ENCODE data around the gene AKT1S1. TPM values are rescaled to one million over a fixed set of nuclear protein-coding genes. Genes with fewer than 3 reads are reported as not detected.
A peak's percentile ranks its signal among the peaks of the same experiment; 100 is the strongest.

AKT1S1 gene
- total and polyA plus RNA-seq, 2 of the 13 experiments (the other 11 are each of a cell fraction or from before 2014, with no cell fraction given), result 13.5 to 27.8 TPM

DNA sequence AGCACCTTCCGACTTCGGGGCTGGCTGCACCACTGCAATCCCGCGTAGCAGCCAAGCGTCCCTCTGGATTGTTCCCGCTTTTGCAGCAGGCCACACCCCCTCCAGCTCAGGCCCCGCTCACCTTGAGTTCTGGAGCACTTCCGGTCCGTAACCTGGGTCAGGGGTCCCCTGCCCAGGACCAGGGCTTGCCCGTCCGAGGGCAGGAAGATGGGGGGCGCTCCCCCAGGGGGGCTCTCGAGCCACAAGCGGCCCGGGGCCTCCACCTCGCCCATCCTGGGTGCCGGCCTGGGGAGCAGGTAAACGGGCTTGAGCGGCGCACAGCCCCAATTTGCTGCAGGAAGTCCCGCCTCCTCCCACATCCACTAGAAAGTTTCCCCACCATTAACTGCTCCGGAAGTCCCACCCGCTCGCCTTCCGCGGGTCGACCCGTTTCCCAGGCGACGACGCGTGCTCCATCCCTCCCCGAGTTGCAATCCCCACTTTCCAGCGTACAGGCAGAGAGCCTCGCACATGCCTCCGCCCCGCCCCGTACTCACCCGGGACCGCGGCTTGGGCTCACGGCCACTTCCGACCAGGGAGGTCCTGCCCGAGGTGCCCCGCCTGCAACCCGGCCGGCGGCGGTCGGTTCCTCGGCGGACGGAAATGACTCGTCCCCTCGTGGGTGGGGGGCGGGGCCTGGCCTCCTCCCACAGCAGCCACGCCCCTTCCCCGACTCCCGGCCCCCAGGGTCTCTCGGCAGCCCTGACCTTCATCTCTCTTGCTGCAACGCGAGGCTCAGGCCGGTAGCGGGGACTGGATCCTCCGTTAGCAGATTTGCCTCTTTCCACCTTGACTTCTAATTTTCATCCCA lies 10.0 kb downstream of the AKT1S1 start, which contains the start of gene PNKP (continued):
- TF ChIP-seq, protein P1, sequence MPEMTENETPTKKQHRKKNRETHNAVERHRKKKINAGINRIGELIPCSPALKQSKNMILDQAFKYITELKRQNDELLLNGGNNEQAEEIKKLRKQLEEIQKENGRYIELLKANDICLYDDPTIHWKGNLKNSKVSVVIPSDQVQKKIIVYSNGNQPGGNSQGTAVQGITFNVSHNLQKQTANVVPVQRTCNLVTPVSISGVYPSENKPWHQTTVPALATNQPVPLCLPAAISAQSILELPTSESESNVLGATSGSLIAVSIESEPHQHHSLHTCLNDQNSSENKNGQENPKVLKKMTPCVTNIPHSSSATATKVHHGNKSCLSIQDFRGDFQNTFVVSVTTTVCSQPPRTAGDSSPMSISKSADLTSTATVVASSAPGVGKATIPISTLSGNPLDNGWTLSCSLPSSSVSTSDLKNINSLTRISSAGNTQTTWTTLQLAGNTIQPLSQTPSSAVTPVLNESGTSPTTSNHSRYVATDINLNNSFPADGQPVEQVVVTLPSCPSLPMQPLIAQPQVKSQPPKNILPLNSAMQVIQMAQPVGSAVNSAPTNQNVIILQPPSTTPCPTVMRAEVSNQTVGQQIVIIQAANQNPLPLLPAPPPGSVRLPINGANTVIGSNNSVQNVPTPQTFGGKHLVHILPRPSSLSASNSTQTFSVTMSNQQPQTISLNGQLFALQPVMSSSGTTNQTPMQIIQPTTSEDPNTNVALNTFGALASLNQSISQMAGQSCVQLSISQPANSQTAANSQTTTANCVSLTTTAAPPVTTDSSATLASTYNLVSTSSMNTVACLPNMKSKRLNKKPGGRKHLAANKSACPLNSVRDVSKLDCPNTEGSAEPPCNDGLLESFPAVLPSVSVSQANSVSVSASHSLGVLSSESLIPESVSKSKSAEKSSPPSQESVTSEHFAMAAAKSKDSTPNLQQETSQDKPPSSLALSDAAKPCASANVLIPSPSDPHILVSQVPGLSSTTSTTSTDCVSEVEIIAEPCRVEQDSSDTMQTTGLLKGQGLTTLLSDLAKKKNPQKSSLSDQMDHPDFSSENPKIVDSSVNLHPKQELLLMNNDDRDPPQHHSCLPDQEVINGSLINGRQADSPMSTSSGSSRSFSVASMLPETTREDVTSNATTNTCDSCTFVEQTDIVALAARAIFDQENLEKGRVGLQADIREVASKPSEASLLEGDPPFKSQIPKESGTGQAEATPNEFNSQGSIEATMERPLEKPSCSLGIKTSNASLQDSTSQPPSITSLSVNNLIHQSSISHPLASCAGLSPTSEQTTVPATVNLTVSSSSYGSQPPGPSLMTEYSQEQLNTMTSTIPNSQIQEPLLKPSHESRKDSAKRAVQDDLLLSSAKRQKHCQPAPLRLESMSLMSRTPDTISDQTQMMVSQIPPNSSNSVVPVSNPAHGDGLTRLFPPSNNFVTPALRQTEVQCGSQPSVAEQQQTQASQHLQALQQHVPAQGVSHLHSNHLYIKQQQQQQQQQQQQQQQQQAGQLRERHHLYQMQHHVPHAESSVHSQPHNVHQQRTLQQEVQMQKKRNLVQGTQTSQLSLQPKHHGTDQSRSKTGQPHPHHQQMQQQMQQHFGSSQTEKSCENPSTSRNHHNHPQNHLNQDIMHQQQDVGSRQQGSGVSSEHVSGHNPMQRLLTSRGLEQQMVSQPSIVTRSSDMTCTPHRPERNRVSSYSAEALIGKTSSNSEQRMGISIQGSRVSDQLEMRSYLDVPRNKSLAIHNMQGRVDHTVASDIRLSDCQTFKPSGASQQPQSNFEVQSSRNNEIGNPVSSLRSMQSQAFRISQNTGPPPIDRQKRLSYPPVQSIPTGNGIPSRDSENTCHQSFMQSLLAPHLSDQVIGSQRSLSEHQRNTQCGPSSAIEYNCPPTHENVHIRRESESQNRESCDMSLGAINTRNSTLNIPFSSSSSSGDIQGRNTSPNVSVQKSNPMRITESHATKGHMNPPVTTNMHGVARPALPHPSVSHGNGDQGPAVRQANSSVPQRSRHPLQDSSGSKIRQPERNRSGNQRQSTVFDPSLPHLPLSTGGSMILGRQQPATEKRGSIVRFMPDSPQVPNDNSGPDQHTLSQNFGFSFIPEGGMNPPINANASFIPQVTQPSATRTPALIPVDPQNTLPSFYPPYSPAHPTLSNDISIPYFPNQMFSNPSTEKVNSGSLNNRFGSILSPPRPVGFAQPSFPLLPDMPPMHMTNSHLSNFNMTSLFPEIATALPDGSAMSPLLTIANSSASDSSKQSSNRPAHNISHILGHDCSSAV (CRISPR knock-in tag; IDR thresholded peaks at IDR 0.05; ENCODE audit: borderline replicate concordance), result no peak
- TF ChIP-seq ZNF232 (CRISPR knock-in tag; IDR thresholded peaks at IDR 0.05; ENCODE audit: borderline replicate concordance), result peak; percentile 62; the same call in 1 of the 2 replicates
- peak; percentile 80 for TF ChIP-seq RFXAP (CRISPR knock-in tag; IDR thresholded peaks at IDR 0.05; ENCODE audit: borderline replicate concordance)
- TF ChIP-seq MIXL1 (CRISPR knock-in tag; IDR thresholded peaks at IDR 0.05), result peak; percentile 16; the same call in 1 of the 2 replicates
- TF ChIP-seq, protein P2, sequence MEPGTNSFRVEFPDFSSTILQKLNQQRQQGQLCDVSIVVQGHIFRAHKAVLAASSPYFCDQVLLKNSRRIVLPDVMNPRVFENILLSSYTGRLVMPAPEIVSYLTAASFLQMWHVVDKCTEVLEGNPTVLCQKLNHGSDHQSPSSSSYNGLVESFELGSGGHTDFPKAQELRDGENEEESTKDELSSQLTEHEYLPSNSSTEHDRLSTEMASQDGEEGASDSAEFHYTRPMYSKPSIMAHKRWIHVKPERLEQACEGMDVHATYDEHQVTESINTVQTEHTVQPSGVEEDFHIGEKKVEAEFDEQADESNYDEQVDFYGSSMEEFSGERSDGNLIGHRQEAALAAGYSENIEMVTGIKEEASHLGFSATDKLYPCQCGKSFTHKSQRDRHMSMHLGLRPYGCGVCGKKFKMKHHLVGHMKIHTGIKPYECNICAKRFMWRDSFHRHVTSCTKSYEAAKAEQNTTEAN (CRISPR knock-in tag; conservative IDR thresholded peaks at IDR 0.05), result no peak; the same call in 1 of the 2 replicates
- no peak for TF ChIP-seq RCOR2 (CRISPR knock-in tag; IDR thresholded peaks at IDR 0.05)
- TF ChIP-seq ZNF230 (CRISPR knock-in tag; IDR thresholded peaks at IDR 0.05), result peak; percentile 65; the same call in 1 of the 2 replicates
- TF ChIP-seq, protein P3, sequence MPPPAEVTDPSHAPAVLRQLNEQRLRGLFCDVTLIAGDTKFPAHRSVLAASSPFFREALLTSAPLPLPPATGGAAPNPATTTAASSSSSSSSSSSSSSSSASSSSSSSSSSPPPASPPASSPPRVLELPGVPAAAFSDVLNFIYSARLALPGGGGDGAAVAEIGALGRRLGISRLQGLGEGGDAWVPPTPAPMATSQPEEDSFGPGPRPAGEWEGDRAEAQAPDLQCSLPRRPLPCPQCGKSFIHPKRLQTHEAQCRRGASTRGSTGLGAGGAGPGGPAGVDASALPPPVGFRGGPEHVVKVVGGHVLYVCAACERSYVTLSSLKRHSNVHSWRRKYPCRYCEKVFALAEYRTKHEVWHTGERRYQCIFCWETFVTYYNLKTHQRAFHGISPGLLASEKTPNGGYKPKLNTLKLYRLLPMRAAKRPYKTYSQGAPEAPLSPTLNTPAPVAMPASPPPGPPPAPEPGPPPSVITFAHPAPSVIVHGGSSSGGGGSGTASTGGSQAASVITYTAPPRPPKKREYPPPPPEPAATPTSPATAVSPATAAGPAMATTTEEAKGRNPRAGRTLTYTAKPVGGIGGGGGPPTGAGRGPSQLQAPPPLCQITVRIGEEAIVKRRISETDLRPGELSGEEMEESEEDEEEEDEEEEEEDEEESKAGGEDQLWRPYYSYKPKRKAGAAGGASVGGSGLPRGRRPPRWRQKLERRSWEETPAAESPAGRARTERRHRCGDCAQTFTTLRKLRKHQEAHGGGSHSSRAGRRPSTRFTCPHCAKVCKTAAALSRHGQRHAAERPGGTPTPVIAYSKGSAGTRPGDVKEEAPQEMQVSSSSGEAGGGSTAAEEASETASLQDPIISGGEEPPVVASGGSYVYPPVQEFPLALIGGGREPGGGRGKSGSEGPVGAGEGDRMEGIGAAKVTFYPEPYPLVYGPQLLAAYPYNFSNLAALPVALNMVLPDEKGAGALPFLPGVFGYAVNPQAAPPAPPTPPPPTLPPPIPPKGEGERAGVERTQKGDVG (CRISPR knock-in tag; IDR thresholded peaks at IDR 0.05; ENCODE audit: borderline replicate concordance), result no peak
- TF ChIP-seq JARID2 (CRISPR knock-in tag; IDR thresholded peaks at IDR 0.05; ENCODE audit: insufficient replicate concordance), result no peak
- TF ChIP-seq ZNF607 (CRISPR knock-in tag; IDR thresholded peaks at IDR 0.05; ENCODE audit: borderline replicate concordance), result no peak; the same call in 1 of the 2 replicates
- 0 out of 2 replicates have a peak, but pooled peaks have one; percentile 69 for TF ChIP-seq ZNF615 (CRISPR knock-in tag; IDR thresholded peaks at IDR 0.05; ENCODE audit: borderline replicate concordance)
- peak; percentile 46 for TF ChIP-seq MED1 (CRISPR knock-in tag; IDR thresholded peaks at IDR 0.05)
